ENCODE results near the gene SCN8A.

The SCN8A gene

DNA sequence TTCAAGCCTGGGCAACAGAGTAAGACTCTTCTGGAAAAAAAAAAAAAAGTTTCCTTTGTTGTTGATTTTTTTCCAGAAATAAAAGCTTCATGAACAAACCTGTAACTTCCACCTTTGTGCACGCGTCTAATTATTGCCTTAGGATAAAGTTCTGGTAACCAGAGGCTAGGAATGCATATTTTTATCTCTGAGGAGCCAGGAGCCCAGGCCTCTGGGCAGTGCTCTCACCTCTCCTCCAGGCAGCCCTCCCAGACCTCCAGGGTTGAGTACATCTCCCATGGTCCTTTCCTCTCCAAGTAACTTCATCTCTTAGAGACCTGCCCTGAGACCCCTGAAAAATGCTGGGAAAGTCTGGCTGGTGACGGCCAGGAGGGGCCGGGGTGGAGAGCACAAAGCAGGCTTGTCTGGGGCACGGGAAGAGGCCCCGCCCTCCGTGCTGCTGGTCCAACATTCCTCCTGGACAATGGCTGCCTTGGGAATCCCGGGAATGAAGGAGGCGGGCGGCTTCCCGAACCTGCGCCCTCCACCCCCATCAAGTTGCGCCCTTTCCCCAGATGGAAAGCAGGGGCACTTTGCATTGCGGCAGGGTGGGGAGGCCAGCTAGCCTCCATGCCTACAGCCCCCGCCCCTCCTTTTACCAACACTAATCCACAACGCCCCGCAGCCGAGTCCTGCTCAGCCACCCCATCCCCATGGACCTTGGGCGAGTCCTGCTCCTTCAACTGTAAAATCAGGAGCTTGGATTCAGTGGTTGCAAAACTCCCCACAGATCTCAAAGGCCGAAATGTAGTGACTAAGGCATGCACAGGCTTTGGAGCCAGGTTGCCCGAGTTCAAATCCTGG, 264.8 kb downstream of the SCN8A start:
- peak overlapping the region in 1 of 2 donors; percentile 55 for H3K27ac ChIP-seq
- H3K4me3 ChIP-seq: peak overlapping the region; percentile 65
- DNase-seq (ENCODE audit: low spot score): no peak
- TF ChIP-seq, protein P1, sequence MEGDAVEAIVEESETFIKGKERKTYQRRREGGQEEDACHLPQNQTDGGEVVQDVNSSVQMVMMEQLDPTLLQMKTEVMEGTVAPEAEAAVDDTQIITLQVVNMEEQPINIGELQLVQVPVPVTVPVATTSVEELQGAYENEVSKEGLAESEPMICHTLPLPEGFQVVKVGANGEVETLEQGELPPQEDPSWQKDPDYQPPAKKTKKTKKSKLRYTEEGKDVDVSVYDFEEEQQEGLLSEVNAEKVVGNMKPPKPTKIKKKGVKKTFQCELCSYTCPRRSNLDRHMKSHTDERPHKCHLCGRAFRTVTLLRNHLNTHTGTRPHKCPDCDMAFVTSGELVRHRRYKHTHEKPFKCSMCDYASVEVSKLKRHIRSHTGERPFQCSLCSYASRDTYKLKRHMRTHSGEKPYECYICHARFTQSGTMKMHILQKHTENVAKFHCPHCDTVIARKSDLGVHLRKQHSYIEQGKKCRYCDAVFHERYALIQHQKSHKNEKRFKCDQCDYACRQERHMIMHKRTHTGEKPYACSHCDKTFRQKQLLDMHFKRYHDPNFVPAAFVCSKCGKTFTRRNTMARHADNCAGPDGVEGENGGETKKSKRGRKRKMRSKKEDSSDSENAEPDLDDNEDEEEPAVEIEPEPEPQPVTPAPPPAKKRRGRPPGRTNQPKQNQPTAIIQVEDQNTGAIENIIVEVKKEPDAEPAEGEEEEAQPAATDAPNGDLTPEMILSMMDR (IDR thresholded peaks at IDR 0.05): no peak

DNA sequence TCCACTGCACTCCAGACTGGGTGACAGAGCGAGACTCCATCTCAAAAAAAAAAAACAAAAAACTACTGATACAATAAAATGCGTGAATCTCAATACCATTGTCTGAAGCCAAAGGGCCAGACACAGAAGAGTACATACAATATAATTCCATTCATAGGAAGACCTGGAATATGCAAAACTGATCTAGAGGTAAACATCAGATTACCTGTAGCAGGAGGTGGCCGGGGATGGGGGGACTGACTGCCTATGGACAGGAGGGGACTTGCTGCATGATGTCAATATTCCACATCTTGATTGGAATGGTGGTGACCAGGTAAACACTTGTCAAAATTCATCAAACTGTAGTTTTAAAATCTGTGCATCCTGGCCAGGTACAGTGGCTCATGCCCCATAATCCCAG, 270.0 kb downstream of the SCN8A start:
- TF ChIP-seq, protein P1 (IDR thresholded peaks at IDR 0.05): no peak
- DNase-seq (ENCODE audit: low spot score): no peak

More for the DNA sequence above, 270.0 kb downstream of the SCN8A start:
- Histone ChIP-seq H3K27ac (no peak overlapping the region), H3K4me3 (no peak overlapping the region)
